Measurements from ENCODE around the gene STAU1. TPM values are rescaled to one million over a fixed set of nuclear protein-coding genes. Genes with fewer than 3 reads are reported as not detected.
"Not testable (repeated sequence)": the region's sequence is repeated elsewhere in the genome, so short reads cannot be mapped to it uniquely, and the experiment has no call there.

Gene STAU1
- total RNA-seq, 1 donor from 2014 or later = 27.1 TPM

DNA sequence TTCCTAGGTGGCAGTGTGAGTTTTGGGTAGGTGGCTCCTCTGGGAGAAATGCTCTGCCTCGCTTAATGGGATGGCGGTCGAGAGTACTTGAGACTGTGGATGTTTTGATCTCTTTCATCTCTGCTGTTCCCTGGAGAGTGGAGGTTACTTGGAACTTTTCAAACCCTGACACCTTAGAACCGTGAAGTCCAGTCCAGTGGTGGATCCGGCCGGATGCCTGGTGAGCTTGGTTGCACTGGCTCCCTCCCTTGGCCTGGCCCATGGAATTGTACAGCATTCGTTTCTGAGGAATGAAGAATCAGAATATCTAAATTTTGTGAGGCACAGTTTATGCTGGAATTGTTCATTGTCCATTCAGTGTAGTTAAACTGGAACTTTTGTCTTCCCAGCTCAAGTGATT lies 91.0 kb downstream of the STAU1 start:
- peaks cover 26 to 46% (median 33%) of the 10 kb centered on the region in 3 donors for H3K36me3 ChIP-seq (ENCODE audit: control insufficient read depth in 3 of 3, insufficient read depth in 3 of 3, low read length in 3 of 3)

DNA sequence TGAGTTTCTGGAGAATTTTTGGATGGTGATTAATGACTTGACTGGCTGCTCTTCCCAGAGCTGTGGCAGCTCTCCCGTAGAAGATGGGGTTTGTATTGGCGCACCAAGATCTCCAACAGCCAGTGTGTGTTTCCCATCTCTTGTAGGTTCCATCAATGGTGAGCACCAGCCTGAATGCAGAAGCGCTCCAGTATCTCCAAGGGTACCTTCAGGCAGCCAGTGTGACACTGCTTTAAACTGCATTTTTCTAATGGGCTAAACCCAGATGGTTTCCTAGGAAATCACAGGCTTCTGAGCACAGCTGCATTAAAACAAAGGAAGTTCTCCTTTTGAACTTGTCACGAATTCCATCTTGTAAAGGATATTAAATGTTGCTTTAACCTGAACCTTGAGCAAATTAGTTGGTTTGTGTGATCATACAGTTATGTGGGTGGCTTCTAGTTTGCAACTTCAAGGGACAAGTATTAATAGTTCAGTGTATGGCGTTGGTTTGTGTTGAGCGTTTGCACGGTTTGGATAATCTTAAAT lies 91.9 kb downstream of the STAU1 start:
- H3K4me1 ChIP-seq (ENCODE audit: control insufficient read depth in 3 of 3, insufficient read depth in 3 of 3, low read length in 3 of 3) = peaks cover 0 to 4% (median 0%) of the 10 kb centered on the region in 3 donors
- no peak overlapping the region for H3K9ac ChIP-seq (ENCODE audit: low read depth in 1 of 3, low read length in 3 of 3)
- no peaks in the 10 kb centered on the region for H3K27me3 ChIP-seq (ENCODE audit: control insufficient read depth in 3 of 3, insufficient read depth in 3 of 3, low read length in 3 of 3)
- no peaks in the 10 kb centered on the region for H3K9me3 ChIP-seq (ENCODE audit: control insufficient read depth in 3 of 3, low read length in 3 of 3)
- no peak overlapping the region for H3K27ac ChIP-seq (ENCODE audit: low read depth, low read length)
- no peak overlapping the region for H3K4me3 ChIP-seq (ENCODE audit: low read length in 3 of 3)
- peaks cover 28 to 47% (median 40%) of the 10 kb centered on the region in 3 donors for H3K36me3 ChIP-seq (ENCODE audit: control insufficient read depth in 3 of 3, insufficient read depth in 3 of 3, low read length in 3 of 3)

More for the DNA sequence above, 91.0 kb downstream of the STAU1 start:
- Histone ChIP-seq H3K9ac (ENCODE audit: low read depth in 1 of 3, low read length in 3 of 3) (no peak overlapping the region), H3K4me3 (ENCODE audit: low read length in 3 of 3) (no peak overlapping the region), H3K9me3 (ENCODE audit: control insufficient read depth in 3 of 3, low read length in 3 of 3) (no peaks in the 10 kb centered on the region), H3K27me3 (ENCODE audit: control insufficient read depth in 3 of 3, insufficient read depth in 3 of 3, low read length in 3 of 3) (no peaks in the 10 kb centered on the region), H3K4me1 (ENCODE audit: control insufficient read depth in 3 of 3, insufficient read depth in 3 of 3, low read length in 3 of 3) (peaks cover 0 to 6% (median 0%) of the 10 kb centered on the region in 3 donors), H3K27ac (ENCODE audit: low read depth, low read length) (no peak overlapping the region)

DNA sequence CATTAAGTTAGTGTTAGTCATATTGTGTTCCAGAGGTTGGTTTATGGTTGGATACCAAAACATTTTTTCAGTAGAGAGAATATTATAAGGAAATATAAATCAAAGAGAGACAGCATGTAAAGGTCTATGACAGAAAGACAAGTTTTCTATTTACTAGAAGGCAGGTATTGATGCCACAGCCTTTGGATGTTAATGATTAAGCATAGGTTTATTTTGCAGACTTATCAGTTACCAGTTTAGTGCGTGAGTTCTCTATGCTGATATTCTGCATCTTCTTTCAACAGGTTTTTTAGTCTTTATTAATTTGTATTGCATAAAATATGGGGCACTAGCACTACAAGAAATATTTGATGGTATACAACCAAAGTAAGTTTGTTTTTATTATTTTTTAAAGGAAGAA lies 96.4 kb downstream of the STAU1 start:
- H3K9ac ChIP-seq (ENCODE audit: low read depth in 1 of 3, low read length in 3 of 3) = no peak overlapping the region
- peaks cover 46 to 69% (median 67%) of the 10 kb centered on the region in 3 donors for H3K36me3 ChIP-seq (ENCODE audit: control insufficient read depth in 3 of 3, insufficient read depth in 3 of 3, low read length in 3 of 3)
- H3K9me3 ChIP-seq (ENCODE audit: control insufficient read depth in 3 of 3, low read length in 3 of 3) = no peaks in the 10 kb centered on the region

DNA sequence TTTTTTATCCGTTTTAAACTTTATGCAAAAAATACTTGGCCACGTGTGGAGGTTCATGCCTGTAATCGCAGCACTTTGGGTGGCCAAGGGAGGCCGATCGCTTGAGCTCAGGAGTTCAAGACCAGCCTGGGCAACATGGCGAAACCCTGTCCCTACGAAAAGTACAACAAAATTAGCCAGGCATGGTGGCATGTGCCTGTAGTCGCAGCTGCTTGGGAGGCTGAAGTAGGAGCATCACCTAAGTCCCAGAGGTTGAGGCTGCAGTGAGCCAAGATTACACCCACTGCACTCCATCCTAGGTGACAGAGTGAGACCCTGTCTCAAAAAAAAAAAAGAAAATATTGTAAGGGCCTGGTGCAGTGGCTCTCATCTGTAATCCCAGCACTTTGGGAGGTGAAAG lies 97.0 kb downstream of the STAU1 start:
- Histone ChIP-seq H3K9me3 (ENCODE audit: control insufficient read depth in 3 of 3, low read length in 3 of 3) (no peaks in the 10 kb centered on the region), H3K27me3 (ENCODE audit: control insufficient read depth in 3 of 3, insufficient read depth in 3 of 3, low read length in 3 of 3) (no peaks in the 10 kb centered on the region), H3K9ac (ENCODE audit: low read depth in 1 of 3, low read length in 3 of 3) (no peak overlapping the region), H3K4me1 (ENCODE audit: control insufficient read depth in 3 of 3, insufficient read depth in 3 of 3, low read length in 3 of 3) (no peaks in the 10 kb centered on the region), H3K4me3 (ENCODE audit: low read length in 3 of 3) (no peak overlapping the region), H3K27ac (ENCODE audit: low read depth, low read length) (no peak overlapping the region), H3K36me3 (ENCODE audit: control insufficient read depth in 3 of 3, insufficient read depth in 3 of 3, low read length in 3 of 3) (peaks cover 44 to 66% (median 66%) of the 10 kb centered on the region in 3 donors)

More for the DNA sequence above, 96.4 kb downstream of the STAU1 start:
- Histone ChIP-seq H3K4me1 (ENCODE audit: control insufficient read depth in 3 of 3, insufficient read depth in 3 of 3, low read length in 3 of 3) (no peaks in the 10 kb centered on the region), H3K4me3 (ENCODE audit: low read length in 3 of 3) (no peak overlapping the region), H3K27ac (ENCODE audit: low read depth, low read length) (no peak overlapping the region), H3K27me3 (ENCODE audit: control insufficient read depth in 3 of 3, insufficient read depth in 3 of 3, low read length in 3 of 3) (no peaks in the 10 kb centered on the region)

- not testable (repeated sequence) for H3K4me1 ChIP-seq (ENCODE audit: control insufficient read depth in 3 of 3, insufficient read depth in 3 of 3, low read length in 3 of 3); H3K27ac ChIP-seq (ENCODE audit: low read depth, low read length); H3K4me3 ChIP-seq (ENCODE audit: low read length in 3 of 3); H3K27me3 ChIP-seq (ENCODE audit: control insufficient read depth in 3 of 3, insufficient read depth in 3 of 3, low read length in 3 of 3); H3K9me3 ChIP-seq (ENCODE audit: control insufficient read depth in 3 of 3, low read length in 3 of 3); H3K9ac ChIP-seq (ENCODE audit: low read depth in 1 of 3, low read length in 3 of 3)
- H3K36me3 ChIP-seq (ENCODE audit: control insufficient read depth in 3 of 3, insufficient read depth in 3 of 3, low read length in 3 of 3) = peaks cover 23 to 67% (median 59%) of the 10 kb centered on the region in 3 donors
These were observed 105.8 kb downstream of the STAU1 start for GRCh38 chr20:49082295-49082694.

GRCh38 chr20:49078310-49078709 lies 109.8 kb downstream of the STAU1 start:
- no peaks in the 10 kb centered on the region for H3K4me1 ChIP-seq (ENCODE audit: control insufficient read depth in 3 of 3, insufficient read depth in 3 of 3, low read length in 3 of 3)
- H3K27ac ChIP-seq (ENCODE audit: low read depth, low read length) = no peak overlapping the region
- no peaks in the 10 kb centered on the region for H3K9me3 ChIP-seq (ENCODE audit: control insufficient read depth in 3 of 3, low read length in 3 of 3)
- H3K9ac ChIP-seq (ENCODE audit: low read depth in 1 of 3, low read length in 3 of 3) = no peak overlapping the region
- no peaks in the 10 kb centered on the region for H3K27me3 ChIP-seq (ENCODE audit: control insufficient read depth in 3 of 3, insufficient read depth in 3 of 3, low read length in 3 of 3)
- H3K4me3 ChIP-seq (ENCODE audit: low read length in 3 of 3) = no peak overlapping the region
- H3K36me3 ChIP-seq (ENCODE audit: control insufficient read depth in 3 of 3, insufficient read depth in 3 of 3, low read length in 3 of 3) = peaks cover 19 to 67% (median 58%) of the 10 kb centered on the region in 3 donors

- H3K36me3 ChIP-seq (ENCODE audit: control insufficient read depth in 3 of 3, insufficient read depth in 3 of 3, low read length in 3 of 3) = peaks cover 21 to 60% (median 51%) of the 10 kb centered on the region in 3 donors
- H3K9ac ChIP-seq (ENCODE audit: low read depth in 1 of 3, low read length in 3 of 3) = no peak overlapping the region
- H3K4me3 ChIP-seq (ENCODE audit: low read length in 3 of 3) = no peak overlapping the region
- no peaks in the 10 kb centered on the region for H3K27me3 ChIP-seq (ENCODE audit: control insufficient read depth in 3 of 3, insufficient read depth in 3 of 3, low read length in 3 of 3)
- H3K27ac ChIP-seq (ENCODE audit: low read depth, low read length) = no peak overlapping the region
- no peaks in the 10 kb centered on the region for H3K9me3 ChIP-seq (ENCODE audit: control insufficient read depth in 3 of 3, low read length in 3 of 3)
- H3K4me1 ChIP-seq (ENCODE audit: control insufficient read depth in 3 of 3, insufficient read depth in 3 of 3, low read length in 3 of 3) = no peaks in the 10 kb centered on the region
These were observed 113.6 kb downstream of the STAU1 start for GRCh38 chr20:49074521-49074920.

Other genes with a start within 250 kb of the STAU1 start
- 59.5 TPM for gene CSE1L, start 142.0 kb downstream of the STAU1 start, total RNA-seq
- 13.0 TPM for gene DDX27, start 31.1 kb upstream of the STAU1 start, total RNA-seq
- gene ZNFX1, start 89.7 kb upstream of the STAU1 start, total RNA-seq = 13.6 TPM

Measured in skeletal muscle tissue (tissue), 4 donors.